22Rv1 (cell line): Measurements from ENCODE around the gene TSPAN7.

Experiments used
- H3K27ac ChIP-seq: fragments of 450-650 bp; 2 replicates; pipeline ENCODE4 v1.5.1; 2017
- ZFX ChIP-seq: fragments of 450-650 bp; IDR thresholded peaks from 2 replicates; pipeline ENCODE4 v1.6.1; 2017; ENCODE audit warnings: antibody characterized with exemption, borderline replicate concordance
- TF ChIP-seq, protein P1 (sequence below): fragments of 450-650 bp; IDR thresholded peaks from 2 replicates; pipeline ENCODE4 v1.5.1; 2017; ENCODE audit warnings: mild to moderate bottlenecking

Gene TSPAN7

DNA sequence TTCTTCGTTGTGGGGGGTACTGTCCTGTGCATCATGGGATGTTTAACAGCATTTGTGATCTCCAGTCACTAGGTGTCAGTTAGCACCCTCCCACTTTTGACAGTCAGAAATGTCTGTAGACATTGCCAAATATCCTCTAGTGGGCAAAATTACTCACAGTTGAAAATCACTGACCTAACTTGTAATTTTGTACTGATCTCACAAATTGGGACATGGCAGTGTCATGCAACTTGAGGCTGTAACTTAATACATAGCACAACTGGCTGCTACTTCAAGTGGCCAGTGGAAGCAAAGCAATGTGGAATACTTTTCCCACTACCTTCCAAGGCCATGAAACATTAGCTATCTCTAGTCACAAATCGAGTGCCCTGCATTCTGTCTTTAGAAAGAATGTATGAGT is 23.2 kb upstream of the TSPAN7 start:
- no peak for TF ChIP-seq ZFX
- TF ChIP-seq, protein P1, sequence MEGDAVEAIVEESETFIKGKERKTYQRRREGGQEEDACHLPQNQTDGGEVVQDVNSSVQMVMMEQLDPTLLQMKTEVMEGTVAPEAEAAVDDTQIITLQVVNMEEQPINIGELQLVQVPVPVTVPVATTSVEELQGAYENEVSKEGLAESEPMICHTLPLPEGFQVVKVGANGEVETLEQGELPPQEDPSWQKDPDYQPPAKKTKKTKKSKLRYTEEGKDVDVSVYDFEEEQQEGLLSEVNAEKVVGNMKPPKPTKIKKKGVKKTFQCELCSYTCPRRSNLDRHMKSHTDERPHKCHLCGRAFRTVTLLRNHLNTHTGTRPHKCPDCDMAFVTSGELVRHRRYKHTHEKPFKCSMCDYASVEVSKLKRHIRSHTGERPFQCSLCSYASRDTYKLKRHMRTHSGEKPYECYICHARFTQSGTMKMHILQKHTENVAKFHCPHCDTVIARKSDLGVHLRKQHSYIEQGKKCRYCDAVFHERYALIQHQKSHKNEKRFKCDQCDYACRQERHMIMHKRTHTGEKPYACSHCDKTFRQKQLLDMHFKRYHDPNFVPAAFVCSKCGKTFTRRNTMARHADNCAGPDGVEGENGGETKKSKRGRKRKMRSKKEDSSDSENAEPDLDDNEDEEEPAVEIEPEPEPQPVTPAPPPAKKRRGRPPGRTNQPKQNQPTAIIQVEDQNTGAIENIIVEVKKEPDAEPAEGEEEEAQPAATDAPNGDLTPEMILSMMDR, result no peak
- no peak overlapping the region for H3K27ac ChIP-seq

DNA sequence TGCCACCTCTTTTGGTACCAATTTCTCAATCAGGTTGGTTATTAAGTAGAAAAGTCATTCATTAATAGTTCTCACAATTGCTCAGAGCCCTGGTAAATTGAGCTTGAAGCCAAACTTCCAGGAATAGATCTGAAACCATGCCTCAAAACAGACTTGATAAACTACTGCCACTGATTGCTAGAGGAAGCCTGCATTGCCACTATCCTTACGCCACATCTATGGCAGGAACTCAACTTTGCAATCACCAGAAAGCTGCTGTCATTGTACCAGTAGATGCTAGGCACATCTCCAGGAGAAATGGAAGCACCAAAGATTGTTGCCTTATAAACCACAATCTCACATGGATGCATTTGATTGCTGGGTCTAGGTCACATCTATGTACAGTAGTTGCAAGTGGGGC is 21.6 kb upstream of the TSPAN7 start:
- H3K27ac ChIP-seq, result no peak overlapping the region
- no peak for TF ChIP-seq ZFX
- TF ChIP-seq, protein P1, result no peak

DNA sequence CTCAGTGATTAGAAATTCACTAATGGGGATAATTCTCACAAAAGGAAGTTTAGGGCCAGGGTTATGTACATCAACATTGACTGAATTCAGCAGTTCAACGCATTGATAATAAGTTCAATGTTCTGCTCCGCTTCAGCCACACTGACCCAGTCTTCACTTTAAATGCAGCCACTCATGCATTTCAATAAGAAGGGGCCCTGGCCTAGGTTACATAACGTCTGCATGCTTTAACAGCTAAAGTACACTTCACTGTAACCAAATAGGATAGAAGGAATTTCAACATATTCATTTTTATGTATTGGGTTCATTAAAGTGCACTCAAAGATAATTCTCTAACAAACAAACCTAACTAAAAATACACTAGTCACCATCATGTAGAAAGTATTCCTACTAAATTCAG is 12.8 kb upstream of the TSPAN7 start:
- TF ChIP-seq, protein P1, result no peak
- no peak for TF ChIP-seq ZFX
- no peak overlapping the region for H3K27ac ChIP-seq

DNA sequence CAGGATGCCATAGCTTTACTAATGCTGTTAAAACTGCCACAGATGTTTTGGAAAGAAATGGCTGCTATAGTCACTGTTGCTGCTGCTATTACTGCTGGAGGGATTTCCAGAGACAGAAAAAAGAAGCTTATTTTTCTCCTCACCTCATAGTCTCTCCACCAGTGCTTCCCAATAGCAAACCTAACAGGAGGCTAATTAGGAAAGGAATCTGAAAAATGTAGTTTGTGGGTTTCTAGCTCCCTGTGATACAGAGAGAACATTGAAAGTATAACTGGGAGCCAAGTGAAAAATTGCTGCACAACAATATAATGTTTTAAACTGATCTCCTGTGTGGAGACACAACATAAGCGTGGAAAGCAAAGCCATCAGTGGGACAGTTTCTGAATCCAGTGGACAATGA is 8.6 kb upstream of the TSPAN7 start:
- no peak overlapping the region for H3K27ac ChIP-seq
- TF ChIP-seq, protein P1, result no peak
- no peak for TF ChIP-seq ZFX

DNA sequence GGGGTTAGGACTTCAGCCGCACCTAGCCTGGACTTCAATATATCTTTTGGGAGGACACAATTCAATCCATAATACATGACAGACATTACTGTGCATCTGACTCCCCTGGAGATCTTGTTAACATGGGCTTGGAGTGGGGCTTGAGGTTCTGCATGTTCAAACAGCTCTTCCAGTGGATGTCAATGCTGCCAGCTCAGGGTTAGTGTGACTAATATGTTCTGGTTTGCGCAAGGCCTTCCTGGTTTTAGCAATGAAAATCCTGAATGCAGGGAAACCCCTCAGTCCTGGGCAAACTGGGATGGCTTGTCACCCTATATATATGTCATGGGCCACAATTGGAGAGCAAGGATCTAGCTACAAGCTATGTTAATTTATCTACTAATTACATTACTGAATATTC is 2.7 kb upstream of the TSPAN7 start:
- no peak overlapping the region for H3K27ac ChIP-seq
- TF ChIP-seq ZFX, result no peak
- TF ChIP-seq, protein P1, result no peak

DNA sequence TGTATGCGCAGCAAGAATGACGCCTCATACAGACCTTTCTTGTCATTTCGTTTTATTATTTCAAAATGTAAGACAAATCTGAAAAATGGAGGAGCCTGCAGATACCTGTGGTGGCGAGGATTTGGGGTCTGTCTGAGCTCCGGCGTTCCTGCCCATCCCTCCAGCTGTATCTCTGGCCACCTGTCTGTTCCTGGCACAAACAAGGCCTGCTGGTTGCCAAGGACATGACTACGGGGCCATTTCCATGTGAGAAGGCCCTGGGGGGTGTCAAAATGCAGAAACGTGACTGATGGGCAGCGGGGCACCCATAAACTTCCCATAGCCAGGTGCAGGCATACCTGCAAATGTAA is 591 bp upstream of the TSPAN7 start:
- H3K27ac ChIP-seq, result no peak overlapping the region
- TF ChIP-seq ZFX, result no peak
- TF ChIP-seq, protein P1, result no peak

DNA sequence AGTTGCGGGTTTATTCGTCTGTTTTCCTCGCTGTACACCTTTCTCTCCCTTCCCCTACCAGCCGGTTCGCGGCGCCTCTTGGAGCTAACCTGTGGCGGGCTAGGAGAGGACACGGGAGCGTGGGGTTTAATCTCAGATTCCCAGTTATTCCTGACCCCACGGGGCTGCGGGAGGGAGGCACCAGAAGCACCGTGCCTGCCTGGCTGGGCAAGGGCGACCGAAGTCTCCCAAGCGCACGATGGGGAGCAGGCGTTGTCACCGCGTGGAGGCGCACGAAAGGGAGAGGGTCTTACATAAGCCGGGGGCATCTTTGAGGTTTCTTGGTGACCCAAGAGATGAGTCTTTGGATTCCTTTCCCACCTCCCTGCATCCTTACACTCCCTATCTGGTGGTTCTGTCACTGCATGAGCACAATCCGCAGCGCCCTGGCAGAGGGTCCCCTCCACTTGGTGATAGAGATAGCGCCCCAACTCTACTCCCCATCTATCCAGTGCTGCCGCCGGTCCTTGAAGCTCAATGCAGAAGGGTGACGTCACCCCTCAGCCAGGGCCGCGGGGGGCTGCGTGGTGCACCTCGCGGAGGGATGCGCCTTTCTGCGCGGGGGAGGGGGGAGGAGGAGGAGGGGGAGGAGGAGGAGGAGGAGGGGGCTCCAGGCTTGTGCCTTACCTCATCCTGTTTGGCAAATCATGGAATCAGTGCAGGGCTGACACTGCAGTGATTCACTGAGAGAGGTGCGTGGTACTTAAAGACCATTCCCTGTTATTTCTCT is 793 bp downstream of the TSPAN7 start:
- H3K27ac ChIP-seq, result no peak overlapping the region
- TF ChIP-seq, protein P1, result no peak; the same call in 1 of the 2 replicates
- TF ChIP-seq ZFX, result no peak
